GM12872 (cell line): Measurements from ENCODE around the gene BRWD1.

Source experiments
- TF ChIP-seq, protein P1 (sequence below): IDR thresholded peaks from 3 replicates; pipeline ENCODE4 v1.5.1; 2011; ENCODE audit warnings: low read depth, mild to moderate bottlenecking, low read length, moderate library complexity; ENCODE audit not compliant: insufficient read depth

Gene BRWD1

DNA sequence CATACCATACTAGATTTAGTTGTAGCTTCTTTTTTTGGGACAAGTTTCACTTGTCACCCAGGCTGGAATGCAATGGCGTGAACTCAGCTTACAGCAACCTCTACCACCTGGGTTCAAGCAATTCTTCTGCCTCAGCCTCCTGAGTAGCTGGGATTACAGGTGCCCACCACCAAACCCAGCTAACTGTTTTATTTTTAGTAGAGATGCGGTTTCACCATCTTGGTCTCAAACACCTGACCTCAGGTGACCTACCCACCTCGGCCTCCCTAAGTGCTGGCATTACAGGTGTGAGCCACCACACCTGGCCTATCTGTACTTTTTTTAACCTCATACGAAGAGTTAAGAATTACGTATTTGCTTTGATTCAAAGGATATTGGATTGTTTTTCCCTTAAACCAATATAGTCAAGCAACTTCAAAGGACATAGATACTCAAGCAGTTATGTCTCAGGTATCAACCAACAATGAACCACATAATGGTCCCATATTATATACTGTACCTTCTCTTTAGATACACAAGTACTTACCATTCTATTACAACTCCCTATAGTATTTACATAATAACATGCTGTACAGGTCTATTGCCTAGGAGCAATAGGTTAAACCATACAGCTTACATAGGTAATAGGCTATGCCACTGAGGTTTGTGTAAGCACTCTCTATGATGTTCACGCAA lies 28.0 kb upstream of the BRWD1 start:
- TF ChIP-seq, protein P1, sequence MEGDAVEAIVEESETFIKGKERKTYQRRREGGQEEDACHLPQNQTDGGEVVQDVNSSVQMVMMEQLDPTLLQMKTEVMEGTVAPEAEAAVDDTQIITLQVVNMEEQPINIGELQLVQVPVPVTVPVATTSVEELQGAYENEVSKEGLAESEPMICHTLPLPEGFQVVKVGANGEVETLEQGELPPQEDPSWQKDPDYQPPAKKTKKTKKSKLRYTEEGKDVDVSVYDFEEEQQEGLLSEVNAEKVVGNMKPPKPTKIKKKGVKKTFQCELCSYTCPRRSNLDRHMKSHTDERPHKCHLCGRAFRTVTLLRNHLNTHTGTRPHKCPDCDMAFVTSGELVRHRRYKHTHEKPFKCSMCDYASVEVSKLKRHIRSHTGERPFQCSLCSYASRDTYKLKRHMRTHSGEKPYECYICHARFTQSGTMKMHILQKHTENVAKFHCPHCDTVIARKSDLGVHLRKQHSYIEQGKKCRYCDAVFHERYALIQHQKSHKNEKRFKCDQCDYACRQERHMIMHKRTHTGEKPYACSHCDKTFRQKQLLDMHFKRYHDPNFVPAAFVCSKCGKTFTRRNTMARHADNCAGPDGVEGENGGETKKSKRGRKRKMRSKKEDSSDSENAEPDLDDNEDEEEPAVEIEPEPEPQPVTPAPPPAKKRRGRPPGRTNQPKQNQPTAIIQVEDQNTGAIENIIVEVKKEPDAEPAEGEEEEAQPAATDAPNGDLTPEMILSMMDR: no peak

GRCh38 chr21:39340687-39341086 lies 27.3 kb upstream of the BRWD1 start:
- TF ChIP-seq, protein P1: no peak

GRCh38 chr21:39339231-39339630 lies 25.8 kb upstream of the BRWD1 start:
- TF ChIP-seq, protein P1: no peak

GRCh38 chr21:39336457-39337008 lies 23.1 kb upstream of the BRWD1 start:
- TF ChIP-seq, protein P1: no peak

- TF ChIP-seq, protein P1: no peak
Observed at GRCh38 chr21:39334611-39335010, 21.2 kb upstream of the BRWD1 start.

DNA sequence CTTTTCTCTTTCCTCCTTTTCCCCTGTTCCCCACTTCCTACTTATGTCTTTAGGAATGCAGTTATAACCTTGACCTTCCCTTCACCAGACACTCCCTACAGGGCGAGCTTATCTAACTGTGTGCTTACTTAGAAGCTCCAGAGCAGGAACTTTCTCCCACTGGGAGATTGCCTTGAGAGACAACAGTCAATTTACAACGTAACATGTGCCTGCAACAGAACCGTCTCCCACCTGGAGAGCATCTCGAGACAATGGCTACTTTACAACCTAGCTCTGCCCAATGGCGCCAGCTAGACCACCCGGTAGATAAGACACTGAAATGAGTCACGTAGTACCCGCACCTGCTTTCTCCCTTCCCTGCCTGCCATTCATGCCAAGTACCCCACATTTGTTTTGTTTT lies 18.7 kb upstream of the BRWD1 start:
- TF ChIP-seq, protein P1: no peak

DNA sequence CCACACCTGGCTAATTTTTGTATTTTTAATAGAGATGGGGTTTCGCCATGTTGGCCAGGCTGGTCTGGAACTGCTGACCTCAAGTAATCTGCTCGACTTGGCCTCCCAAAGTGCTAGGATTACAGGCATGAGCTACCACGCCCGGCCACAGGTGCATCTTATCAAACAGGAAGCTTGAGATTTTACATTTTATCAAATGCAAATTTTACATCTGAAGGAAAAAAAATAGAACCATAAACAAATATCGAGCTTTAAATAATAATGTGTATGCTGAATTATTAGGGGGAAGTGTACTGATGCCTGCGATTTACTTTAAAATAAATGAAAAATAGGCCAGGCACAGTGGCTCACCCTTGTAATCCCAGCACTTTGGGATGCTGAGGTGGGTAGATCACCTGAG lies 16.6 kb upstream of the BRWD1 start:
- TF ChIP-seq, protein P1: no peak
